GM12801 (cell line): ENCODE results near the gene CERS1.

Source experiments
- CTCF ChIP-seq: IDR thresholded peaks from one replicate; pipeline ENCODE4 v1.5.1; 2011; ENCODE audit warnings: control low read depth; ENCODE audit not compliant: insufficient read length; ENCODE audit errors: extremely low read depth

Gene CERS1

GRCh38 chr19:18899624-18900560 lies 3.9 kb upstream of the CERS1 start:
- TF ChIP-seq CTCF, result no peak

- no peak for TF ChIP-seq CTCF
Observed at GRCh38 chr19:18898607-18899408, 2.9 kb upstream of the CERS1 start.

- no peak for TF ChIP-seq CTCF
Observed at GRCh38 chr19:18898081-18898606, 2.2 kb upstream of the CERS1 start.

- TF ChIP-seq CTCF, result no peak
Observed at GRCh38 chr19:18897094-18898029, 1.4 kb upstream of the CERS1 start.

- TF ChIP-seq CTCF, result no peak
Observed at GRCh38 chr19:18896421-18896841, 473 bp upstream of the CERS1 start.

- no peak for TF ChIP-seq CTCF
Observed at GRCh38 chr19:18895038-18895823, 727 bp downstream of the CERS1 start.
